Parathyroid adenoma (tissue), 2 donors: ENCODE data around the gene MIER3.

ENCODE experiments used
- H2AFZ ChIP-seq: fragments of 300-600 bp; sonication (generic); one replicate; pipeline ENCODE4 v1.7.0; 2017; ENCODE audit warnings: antibody characterized with exemption, mild to moderate bottlenecking
- H3K27ac ChIP-seq: fragments of 300-600 bp; sonication (generic); one replicate; pipeline ENCODE4 v1.7.0; 2017
- H3K27me3 ChIP-seq: fragments of 300-600 bp; sonication (generic); one replicate; pipeline ENCODE4 v1.7.0; 2017; ENCODE audit warnings: low read length; ENCODE audit not compliant: control insufficient read depth, insufficient read depth
- H3K36me3 ChIP-seq: fragments of 300-600 bp; sonication (generic); one replicate; pipeline ENCODE4 v1.7.0; 2017; ENCODE audit warnings: low read length; ENCODE audit not compliant: control insufficient read depth, insufficient read depth
- H3K4me1 ChIP-seq: fragments of 300-600 bp; sonication (generic); one replicate; pipeline ENCODE4 v1.7.0; 2017; ENCODE audit warnings: control low read depth
- H3K4me2 ChIP-seq: fragments of 300-600 bp; sonication (generic); one replicate; pipeline ENCODE4 v1.7.0; 2017; ENCODE audit warnings: low read length
- H3K4me3 ChIP-seq: fragments of 300-600 bp; sonication (generic); one replicate; pipeline ENCODE4 v1.7.0; 2017; ENCODE audit warnings: low read depth, low read length
- H3K79me2 ChIP-seq: fragments of 300-600 bp; sonication (generic); one replicate; pipeline ENCODE4 v1.7.0; 2017; ENCODE audit warnings: control low read depth
- H3K9ac ChIP-seq: fragments of 300-600 bp; sonication (generic); one replicate; pipeline ENCODE4 v1.7.0; 2017; ENCODE audit warnings: mild to moderate bottlenecking
- H3K9me3 ChIP-seq: fragments of 300-600 bp; sonication (generic); one replicate; pipeline ENCODE4 v1.7.0; 2017; ENCODE audit warnings: low read length; ENCODE audit not compliant: control insufficient read depth
- TF ChIP-seq, protein P1 (sequence below): fragments of 300-600 bp; sonication (generic); IDR thresholded peaks from one replicate; pipeline ENCODE4 v1.7.0; 2017; ENCODE audit warnings: antibody characterized with exemption, mild to moderate bottlenecking
- donor health status: primary hyperparathyroidism.

Gene MIER3

GRCh38 chr5:56977021-56977420, 25.1 kb upstream of the MIER3 start:
- Histone ChIP-seq H2AFZ (no peak overlapping the region), H3K9me3 (no peaks in the 10 kb centered on the region), H3K27ac (no peak overlapping the region), H3K4me2 (no peak overlapping the region), H3K79me2 (no peaks in the 10 kb centered on the region), H3K4me3 (no peak overlapping the region), H3K4me1 (no peaks in the 10 kb centered on the region), H3K36me3 (no peaks in the 10 kb centered on the region), H3K27me3 (no peaks in the 10 kb centered on the region), H3K9ac (no peak overlapping the region)
- TF ChIP-seq, protein P1, sequence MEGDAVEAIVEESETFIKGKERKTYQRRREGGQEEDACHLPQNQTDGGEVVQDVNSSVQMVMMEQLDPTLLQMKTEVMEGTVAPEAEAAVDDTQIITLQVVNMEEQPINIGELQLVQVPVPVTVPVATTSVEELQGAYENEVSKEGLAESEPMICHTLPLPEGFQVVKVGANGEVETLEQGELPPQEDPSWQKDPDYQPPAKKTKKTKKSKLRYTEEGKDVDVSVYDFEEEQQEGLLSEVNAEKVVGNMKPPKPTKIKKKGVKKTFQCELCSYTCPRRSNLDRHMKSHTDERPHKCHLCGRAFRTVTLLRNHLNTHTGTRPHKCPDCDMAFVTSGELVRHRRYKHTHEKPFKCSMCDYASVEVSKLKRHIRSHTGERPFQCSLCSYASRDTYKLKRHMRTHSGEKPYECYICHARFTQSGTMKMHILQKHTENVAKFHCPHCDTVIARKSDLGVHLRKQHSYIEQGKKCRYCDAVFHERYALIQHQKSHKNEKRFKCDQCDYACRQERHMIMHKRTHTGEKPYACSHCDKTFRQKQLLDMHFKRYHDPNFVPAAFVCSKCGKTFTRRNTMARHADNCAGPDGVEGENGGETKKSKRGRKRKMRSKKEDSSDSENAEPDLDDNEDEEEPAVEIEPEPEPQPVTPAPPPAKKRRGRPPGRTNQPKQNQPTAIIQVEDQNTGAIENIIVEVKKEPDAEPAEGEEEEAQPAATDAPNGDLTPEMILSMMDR = no peak

DNA sequence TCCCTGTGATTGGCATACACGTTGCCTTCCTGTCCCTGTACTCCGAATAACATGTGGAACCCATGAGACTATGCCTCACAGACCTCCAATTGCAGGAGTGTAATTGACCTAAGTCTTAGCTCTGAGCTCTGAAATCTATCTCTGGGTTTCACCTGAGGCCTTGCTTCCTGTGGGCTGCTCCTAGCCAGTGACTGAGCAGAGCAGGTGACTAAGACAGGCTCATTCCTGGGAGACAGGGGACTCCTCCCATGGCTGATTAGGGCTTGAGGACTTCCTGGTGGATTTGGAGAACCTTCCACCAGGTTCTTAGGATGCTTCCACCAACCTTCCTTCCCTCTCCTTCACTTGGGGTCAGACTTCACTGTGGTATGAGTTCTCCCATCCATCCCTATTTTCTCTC, 22.3 kb upstream of the MIER3 start:
- H3K36me3 ChIP-seq = no peaks in the 10 kb centered on the region
- no peaks in the 10 kb centered on the region for H3K9me3 ChIP-seq
- no peak overlapping the region for H3K27ac ChIP-seq
- H3K79me2 ChIP-seq = no peaks in the 10 kb centered on the region
- TF ChIP-seq, protein P1 = no peak
- H2AFZ ChIP-seq = no peak overlapping the region
- H3K4me1 ChIP-seq = no peaks in the 10 kb centered on the region
- H3K4me3 ChIP-seq = no peak overlapping the region
- H3K9ac ChIP-seq = no peak overlapping the region
- H3K27me3 ChIP-seq = no peaks in the 10 kb centered on the region
- H3K4me2 ChIP-seq = no peak overlapping the region

GRCh38 chr5:56973473-56973872, 21.6 kb upstream of the MIER3 start:
- H3K27ac ChIP-seq = no peak overlapping the region
- H3K4me2 ChIP-seq = no peak overlapping the region
- H2AFZ ChIP-seq = no peak overlapping the region
- H3K4me3 ChIP-seq = no peak overlapping the region
- H3K9me3 ChIP-seq = no peaks in the 10 kb centered on the region
- H3K36me3 ChIP-seq = no peaks in the 10 kb centered on the region
- H3K79me2 ChIP-seq = no peaks in the 10 kb centered on the region
- no peaks in the 10 kb centered on the region for H3K4me1 ChIP-seq
- H3K9ac ChIP-seq = no peak overlapping the region
- TF ChIP-seq, protein P1 = no peak
- no peaks in the 10 kb centered on the region for H3K27me3 ChIP-seq

GRCh38 chr5:56971275-56971674, 19.4 kb upstream of the MIER3 start:
- Histone ChIP-seq H2AFZ (no peak overlapping the region), H3K4me3 (no peak overlapping the region), H3K9me3 (no peaks in the 10 kb centered on the region), H3K27me3 (no peaks in the 10 kb centered on the region), H3K36me3 (no peaks in the 10 kb centered on the region), H3K79me2 (no peaks in the 10 kb centered on the region), H3K9ac (no peak overlapping the region), H3K4me2 (no peak overlapping the region), H3K4me1 (no peaks in the 10 kb centered on the region), H3K27ac (no peak overlapping the region)
- TF ChIP-seq, protein P1 = no peak

- TF ChIP-seq, protein P1 = no peak
- Histone ChIP-seq H3K27ac (no peak overlapping the region), H3K36me3 (no peaks in the 10 kb centered on the region), H3K4me1 (no peaks in the 10 kb centered on the region), H3K4me2 (no peak overlapping the region), H3K79me2 (no peaks in the 10 kb centered on the region), H3K9me3 (no peaks in the 10 kb centered on the region), H3K4me3 (no peak overlapping the region), H3K27me3 (no peaks in the 10 kb centered on the region), H3K9ac (no peak overlapping the region), H2AFZ (no peak overlapping the region)
Measured at GRCh38 chr5:56964173-56964572, 12.2 kb upstream of the MIER3 start.
